ENCODE results near the gene TRIM62.

The TRIM62 gene

GRCh38 chr1:33181921-33182341 lies at the start of gene TRIM62:
Gene TRIM62, minus strand, starts transcription at chr1:33182043. Its CDS starts 611 bp downstream, at chr1:33181432.
- DNase-seq = peak; percentile 50

GRCh38 chr1:33231166-33231565 lies 49.3 kb upstream of the TRIM62 start:
- no peak for DNase-seq

GRCh38 chr1:33228935-33229487 lies 47.2 kb upstream of the TRIM62 start:
- no peak for DNase-seq

- DNase-seq = no peak
These were observed 43.7 kb upstream of the TRIM62 start for GRCh38 chr1:33225586-33225985.

GRCh38 chr1:33224166-33224707 lies 42.4 kb upstream of the TRIM62 start:
- no peak for DNase-seq

GRCh38 chr1:33222381-33222780 lies 40.5 kb upstream of the TRIM62 start:
- no peak for DNase-seq

GRCh38 chr1:33221385-33221758 lies 39.5 kb upstream of the TRIM62 start:
- no peak for DNase-seq

GRCh38 chr1:33220676-33221384 lies 39.0 kb upstream of the TRIM62 start:
- no peak for DNase-seq

- DNase-seq = no peak
These were observed 38.2 kb upstream of the TRIM62 start for GRCh38 chr1:33219886-33220661.

- DNase-seq = no peak
These were observed 30.1 kb upstream of the TRIM62 start for GRCh38 chr1:33211972-33212371.

GRCh38 chr1:33206340-33206739 lies 24.5 kb upstream of the TRIM62 start:
- DNase-seq = no peak

GRCh38 chr1:33195556-33195955 lies 13.7 kb upstream of the TRIM62 start:
- no peak for DNase-seq

GRCh38 chr1:33191731-33192275 lies 10.0 kb upstream of the TRIM62 start:
- no peak for DNase-seq

GRCh38 chr1:33190701-33191100 lies 8.9 kb upstream of the TRIM62 start:
- DNase-seq = no peak

- no peak for DNase-seq
These were observed 6.9 kb upstream of the TRIM62 start for GRCh38 chr1:33188572-33189275.

- no peak for DNase-seq
These were observed 5.1 kb upstream of the TRIM62 start for GRCh38 chr1:33186936-33187335.

- DNase-seq = no peak
These were observed 3.7 kb upstream of the TRIM62 start for GRCh38 chr1:33185541-33185940.

GRCh38 chr1:33183306-33183705 lies 1.5 kb upstream of the TRIM62 start:
- no peak for DNase-seq

GRCh38 chr1:33182896-33183295 lies 1.1 kb upstream of the TRIM62 start:
- DNase-seq = no peak

GRCh38 chr1:33182401-33182841 lies 578 bp upstream of the TRIM62 start:
- peak; percentile 40 for DNase-seq

GRCh38 chr1:33180911-33181890 lies 642 bp downstream of the TRIM62 start:
- peak; percentile 74 for DNase-seq
